ENCODE results near the gene LLGL1. TPM values are rescaled to one million over a fixed set of nuclear protein-coding genes. Genes with fewer than 3 reads are reported as not detected.

LLGL1 gene
- total and polyA plus RNA-seq, 2 donors (not counting 3 experiments of a cell fraction or from before 2014, with no cell fraction given): 34.9 to 47.1 TPM

DNA sequence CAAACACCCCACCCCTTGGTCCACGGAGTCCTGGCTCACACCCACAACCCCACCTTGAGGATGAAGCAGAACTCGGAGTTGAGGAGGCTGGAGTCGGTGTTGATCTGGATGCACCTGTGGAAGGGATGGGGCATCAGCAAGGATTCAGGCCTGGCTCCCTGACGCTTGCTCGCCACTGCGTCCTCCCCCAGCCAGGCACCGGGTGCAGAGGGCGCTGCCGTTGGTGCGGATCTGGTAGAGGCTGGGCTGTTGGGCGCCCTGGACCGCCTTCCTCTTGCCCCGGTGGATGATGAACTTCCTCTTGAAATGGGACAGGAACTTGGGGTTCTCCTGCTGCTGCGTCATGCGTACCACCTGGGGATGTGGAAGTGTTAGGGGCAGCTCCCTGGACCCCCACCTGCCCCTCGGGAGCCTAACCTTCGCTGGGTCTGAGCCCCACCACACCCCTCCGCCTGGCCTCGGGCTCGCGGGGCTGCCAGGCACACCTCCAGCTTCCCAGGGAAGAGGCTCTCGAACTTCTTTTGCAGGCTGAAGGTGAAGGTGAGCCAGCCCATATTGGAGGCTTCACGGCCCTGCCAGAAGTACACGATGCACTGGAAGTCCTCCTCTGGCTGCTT is 20.8 kb downstream of the LLGL1 start:
- CTCF ChIA-PET: no interaction called here
- no peaks in the 10 kb centered on the region for H3K79me2 ChIP-seq (ENCODE audit: control insufficient read depth, insufficient read depth, low read length)
- no peak for FAIRE-seq
- H3K27ac ChIP-seq (ENCODE audit: insufficient read depth, low read depth, low read length): no peak overlapping the region
- BruUV-seq (replicated peaks): no TSS peak
- no peak overlapping the region for H3K4me3 ChIP-seq (replicated peaks in 1 of 3; ENCODE audit: insufficient read depth in 1 of 3, low read depth in 1 of 3, low read length in 3 of 3)
- no peaks in the 10 kb centered on the region for H4K20me1 ChIP-seq (replicated peaks; ENCODE audit: control insufficient read depth, extremely low read depth, insufficient read depth, low read length)
- TF ChIP-seq FOS (IDR thresholded peaks at IDR 0.05; ENCODE audit: borderline replicate concordance, insufficient read depth, low read length) (no peak), EZH2 (IDR thresholded peaks at IDR 0.05; ENCODE audit: borderline replicate concordance, low read depth, low read length, severe bottlenecking) (no peak), MYC (IDR thresholded peaks at IDR 0.05; ENCODE audit: low read depth, low read length) (no peak), GATA2 (IDR thresholded peaks at IDR 0.05; ENCODE audit: insufficient read depth, insufficient read length, low read depth, low read length) (no peak), POLR2AphosphoS5 (IDR thresholded peaks at IDR 0.05; ENCODE audit: insufficient read depth, low read depth, low read length) (no peak)
- TF ChIP-seq, protein P1, sequence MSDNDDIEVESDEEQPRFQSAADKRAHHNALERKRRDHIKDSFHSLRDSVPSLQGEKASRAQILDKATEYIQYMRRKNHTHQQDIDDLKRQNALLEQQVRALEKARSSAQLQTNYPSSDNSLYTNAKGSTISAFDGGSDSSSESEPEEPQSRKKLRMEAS (IDR thresholded peaks at IDR 0.05; ENCODE audit: insufficient read depth, insufficient read length): no peak
- TF ChIP-seq, protein P2, sequence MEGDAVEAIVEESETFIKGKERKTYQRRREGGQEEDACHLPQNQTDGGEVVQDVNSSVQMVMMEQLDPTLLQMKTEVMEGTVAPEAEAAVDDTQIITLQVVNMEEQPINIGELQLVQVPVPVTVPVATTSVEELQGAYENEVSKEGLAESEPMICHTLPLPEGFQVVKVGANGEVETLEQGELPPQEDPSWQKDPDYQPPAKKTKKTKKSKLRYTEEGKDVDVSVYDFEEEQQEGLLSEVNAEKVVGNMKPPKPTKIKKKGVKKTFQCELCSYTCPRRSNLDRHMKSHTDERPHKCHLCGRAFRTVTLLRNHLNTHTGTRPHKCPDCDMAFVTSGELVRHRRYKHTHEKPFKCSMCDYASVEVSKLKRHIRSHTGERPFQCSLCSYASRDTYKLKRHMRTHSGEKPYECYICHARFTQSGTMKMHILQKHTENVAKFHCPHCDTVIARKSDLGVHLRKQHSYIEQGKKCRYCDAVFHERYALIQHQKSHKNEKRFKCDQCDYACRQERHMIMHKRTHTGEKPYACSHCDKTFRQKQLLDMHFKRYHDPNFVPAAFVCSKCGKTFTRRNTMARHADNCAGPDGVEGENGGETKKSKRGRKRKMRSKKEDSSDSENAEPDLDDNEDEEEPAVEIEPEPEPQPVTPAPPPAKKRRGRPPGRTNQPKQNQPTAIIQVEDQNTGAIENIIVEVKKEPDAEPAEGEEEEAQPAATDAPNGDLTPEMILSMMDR (IDR thresholded peaks at IDR 0.05; ENCODE audit: extremely low read depth in 1 of 2, insufficient read depth in 1 of 2, low read depth in 1 of 2, low read length in 2 of 2): no peak
- H3K27me3 ChIP-seq (ENCODE audit: control insufficient read depth in 2 of 2, insufficient read depth in 2 of 2, low read length in 2 of 2): no peaks in the 10 kb centered on the region
- H3K4me1 ChIP-seq (ENCODE audit: control insufficient read depth, extremely low read depth, insufficient read depth, low read length): peaks cover 23% of the 10 kb centered on the region
- DNase-seq (ENCODE audit: low read depth, low spot score): no peak
- H3K9me3 ChIP-seq (replicated peaks; ENCODE audit: control insufficient read depth, insufficient read depth, low read length): no peaks in the 10 kb centered on the region
- H3K36me3 ChIP-seq (ENCODE audit: control insufficient read depth in 2 of 2, extremely low read depth in 1 of 2, insufficient read depth in 2 of 2, low read length in 2 of 2): peaks cover 16 to 49% of the 10 kb centered on the region in 2 experiments
- dilution Hi-C loops (cut with MboI; ENCODE audit: extremely low pct_ligation_motif_present, low sequenced_read_pairs): no loop called here
- no peak overlapping the region for H3K4me2 ChIP-seq (ENCODE audit: insufficient read depth, low read length)
- H3K9me1 ChIP-seq (replicated peaks; ENCODE audit: control insufficient read depth, extremely low read depth, insufficient read depth, low read length): no peaks in the 10 kb centered on the region
- intact Hi-C loops (cut with micrococcal nuclease): loop anchor here (5.0 kb wide), 1 partner anchor 56 kb away; no protein-coding TSS in a partner anchor
- POLR2A ChIA-PET: no interaction called here
- H3K9ac ChIP-seq (replicated peaks; ENCODE audit: extremely low read depth, insufficient read depth, low read length): no peak overlapping the region
- H2AFZ ChIP-seq (ENCODE audit: low read depth, low read length): no peak overlapping the region
